Measurements from ENCODE around the gene ARHGAP6. TPM values are rescaled to one million over a fixed set of nuclear protein-coding genes. Genes with fewer than 3 reads are reported as not detected.

ARHGAP6 gene
- total and polyA plus RNA-seq, 2 of the 4 experiments (the other 2 are of a cell fraction): 1.4 to 1.8 TPM

- H3K4me1 ChIP-seq (ENCODE audit: control insufficient read depth, insufficient read depth, low read length): peaks cover 2% of the 10 kb centered on the region; the same call in 1 of the 2 replicates
- H2AFZ ChIP-seq (replicated peaks; ENCODE audit: low read length, poor library complexity): no peak overlapping the region
- H2AK5ac ChIP-seq (ENCODE audit: low read depth, low read length): no peak overlapping the region
- H3K9me3 ChIP-seq (ENCODE audit: control insufficient read depth, insufficient read depth, low read length): no peaks in the 10 kb centered on the region
- no peak overlapping the region for H3K4me2 ChIP-seq (ENCODE audit: low read depth, low read length)
- no peak overlapping the region for H2BK5ac ChIP-seq (ENCODE audit: low read depth, low read length, poor library complexity, severe bottlenecking)
- no peak overlapping the region for H3K18ac ChIP-seq (ENCODE audit: low read depth, low read length)
- no peak overlapping the region for H2AK9ac ChIP-seq (replicated peaks; ENCODE audit: low read depth, low read length, poor library complexity)
- no peaks in the 10 kb centered on the region for H3K79me1 ChIP-seq (ENCODE audit: low read depth in 1 of 2, low read length in 2 of 2)
- no peak overlapping the region for H4K91ac ChIP-seq (ENCODE audit: insufficient read depth, low read depth, low read length)
- no peak overlapping the region for H2BK120ac ChIP-seq (ENCODE audit: low read depth, low read length)
- no TSS peak for BruUV-seq (replicated peaks)
- H3K4ac ChIP-seq (ENCODE audit: low read depth, low read length): no peak overlapping the region
- DNase-seq (no peak), ATAC-seq (ENCODE audit: low read depth) (no peak)
- ChIA-PET POLR2A (ENCODE audit: unreplicated experiment) (no interaction called here), CTCF (no interaction called here)
- no peak overlapping the region for H3K56ac ChIP-seq (ENCODE audit: extremely low read depth, insufficient read depth, low read length)
- H3K23ac ChIP-seq (ENCODE audit: low read depth, low read length): no peak overlapping the region
- no CpG with 5 or more reads among the region's 2 CpGs for WGBS, 2 experiments (ENCODE audit: extremely low coverage in 2 of 2, insufficient read length in 1 of 2)
- no peak overlapping the region for H4K8ac ChIP-seq (ENCODE audit: low read depth in 2 of 2, low read length in 2 of 2)
- no peak overlapping the region for H3K9ac ChIP-seq (ENCODE audit: low read depth, low read length)
- no peak for TF ChIP-seq NFE2L2 (IDR thresholded peaks at IDR 0.05; ENCODE audit: low read depth, low read length)
- TF ChIP-seq MAZ (IDR thresholded peaks at IDR 0.05; ENCODE audit: borderline replicate concordance, low read depth, low read length): no peak
- no peak for TF ChIP-seq RFX5 (IDR thresholded peaks at IDR 0.05; ENCODE audit: low read depth, low read length)
- TF ChIP-seq CHD1 (IDR thresholded peaks at IDR 0.05; ENCODE audit: low read depth, low read length): no peak
- TF ChIP-seq CEBPB (IDR thresholded peaks at IDR 0.05; ENCODE audit: low read depth, low read length): no peak
- TF ChIP-seq FOS (IDR thresholded peaks at IDR 0.05; ENCODE audit: low read depth, low read length): no peak
- TF ChIP-seq BHLHE40 (IDR thresholded peaks at IDR 0.05; ENCODE audit: low read depth, low read length): no peak
- TF ChIP-seq MAFK (IDR thresholded peaks at IDR 0.05; ENCODE audit: low read depth, low read length): no peak
- TF ChIP-seq POLR2A (IDR thresholded peaks at IDR 0.05; ENCODE audit: low read depth, low read length): no peak
- no peak for TF ChIP-seq SMC3 (IDR thresholded peaks at IDR 0.05; ENCODE audit: low read depth, low read length)
- TF ChIP-seq, protein P1, sequence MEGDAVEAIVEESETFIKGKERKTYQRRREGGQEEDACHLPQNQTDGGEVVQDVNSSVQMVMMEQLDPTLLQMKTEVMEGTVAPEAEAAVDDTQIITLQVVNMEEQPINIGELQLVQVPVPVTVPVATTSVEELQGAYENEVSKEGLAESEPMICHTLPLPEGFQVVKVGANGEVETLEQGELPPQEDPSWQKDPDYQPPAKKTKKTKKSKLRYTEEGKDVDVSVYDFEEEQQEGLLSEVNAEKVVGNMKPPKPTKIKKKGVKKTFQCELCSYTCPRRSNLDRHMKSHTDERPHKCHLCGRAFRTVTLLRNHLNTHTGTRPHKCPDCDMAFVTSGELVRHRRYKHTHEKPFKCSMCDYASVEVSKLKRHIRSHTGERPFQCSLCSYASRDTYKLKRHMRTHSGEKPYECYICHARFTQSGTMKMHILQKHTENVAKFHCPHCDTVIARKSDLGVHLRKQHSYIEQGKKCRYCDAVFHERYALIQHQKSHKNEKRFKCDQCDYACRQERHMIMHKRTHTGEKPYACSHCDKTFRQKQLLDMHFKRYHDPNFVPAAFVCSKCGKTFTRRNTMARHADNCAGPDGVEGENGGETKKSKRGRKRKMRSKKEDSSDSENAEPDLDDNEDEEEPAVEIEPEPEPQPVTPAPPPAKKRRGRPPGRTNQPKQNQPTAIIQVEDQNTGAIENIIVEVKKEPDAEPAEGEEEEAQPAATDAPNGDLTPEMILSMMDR (conservative IDR thresholded peaks at IDR 0.05; ENCODE audit: low read depth, low read length): no peak
- TF ChIP-seq, protein P2, sequence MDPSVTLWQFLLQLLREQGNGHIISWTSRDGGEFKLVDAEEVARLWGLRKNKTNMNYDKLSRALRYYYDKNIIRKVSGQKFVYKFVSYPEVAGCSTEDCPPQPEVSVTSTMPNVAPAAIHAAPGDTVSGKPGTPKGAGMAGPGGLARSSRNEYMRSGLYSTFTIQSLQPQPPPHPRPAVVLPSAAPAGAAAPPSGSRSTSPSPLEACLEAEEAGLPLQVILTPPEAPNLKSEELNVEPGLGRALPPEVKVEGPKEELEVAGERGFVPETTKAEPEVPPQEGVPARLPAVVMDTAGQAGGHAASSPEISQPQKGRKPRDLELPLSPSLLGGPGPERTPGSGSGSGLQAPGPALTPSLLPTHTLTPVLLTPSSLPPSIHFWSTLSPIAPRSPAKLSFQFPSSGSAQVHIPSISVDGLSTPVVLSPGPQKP (IDR thresholded peaks at IDR 0.05; ENCODE audit: borderline replicate concordance, low read depth, low read length): no peak
- TF ChIP-seq RCOR1 (IDR thresholded peaks at IDR 0.05; ENCODE audit: insufficient replicate concordance, low read length): no peak
- TF ChIP-seq RAD21 (IDR thresholded peaks at IDR 0.05; ENCODE audit: low read length): no peak
- TF ChIP-seq MXI1 (IDR thresholded peaks at IDR 0.05; ENCODE audit: borderline replicate concordance, low read depth, low read length): no peak
- no peak overlapping the region for H3K27ac ChIP-seq (ENCODE audit: insufficient read depth, low read length)
- no peak overlapping the region for H2BK15ac ChIP-seq (ENCODE audit: low read depth, low read length)
- H3K14ac ChIP-seq (replicated peaks; ENCODE audit: low read depth, low read length): no peak overlapping the region
- no peaks in the 10 kb centered on the region for H3K36me3 ChIP-seq (ENCODE audit: control insufficient read depth, insufficient read depth, low read length)
- H4K20me1 ChIP-seq (ENCODE audit: insufficient read depth, low read length): no peaks in the 10 kb centered on the region
- dilution Hi-C loops (cut with HindIII; ENCODE audit: low sequenced_read_pairs, unreplicated experiment) (no loop called here), intact Hi-C loops (cut with micrococcal nuclease) (no loop called here), in situ Hi-C loops (cut with MboI; ENCODE audit: low sequenced_read_pairs) (no loop called here)
- H3K27me3 ChIP-seq (ENCODE audit: control insufficient read depth, insufficient read depth, low read length): no peaks in the 10 kb centered on the region
- no peaks in the 10 kb centered on the region for H3K9me1 ChIP-seq (ENCODE audit: insufficient read depth, low read length)
- H4K5ac ChIP-seq (ENCODE audit: low read depth, low read length): no peak overlapping the region
- no peak overlapping the region for H2BK20ac ChIP-seq (ENCODE audit: low read depth, low read length)
- H3K4me3 ChIP-seq (ENCODE audit: insufficient read depth, low read depth, low read length): no peak overlapping the region
These were observed 455.8 kb downstream of the ARHGAP6 start for GRCh38 chrX:11209798-11210414.
